Dermis microvascular lymphatic vessel endothelial cell (primary cell): ENCODE results near the gene MYL3. TPM values are rescaled to one million over a fixed set of nuclear protein-coding genes. Genes with fewer than 3 reads are reported as not detected.

Experiments used
- DNase-seq, 2 donors: peaks; one replicate each; pipeline versions ENCODE4 v3.0.0 to v3.0.0-alpha.2; 2010; ENCODE audit warnings: low read depth in 2 of 2
- total RNA-seq: library from RNA; depleted of rRNA; stranded (reverse); fragments of >200 nt; gene quantifications from 2 replicates; pipeline ENCODE4 v1.2.1, GENCODE V29; 2014

MYL3 gene
- total RNA-seq, 1 donor from 2014 or later, result not detected

- no peak for DNase-seq
Measured at GRCh38 chr3:46851364-46852333, 11.6 kb downstream of the MYL3 start.

DNA sequence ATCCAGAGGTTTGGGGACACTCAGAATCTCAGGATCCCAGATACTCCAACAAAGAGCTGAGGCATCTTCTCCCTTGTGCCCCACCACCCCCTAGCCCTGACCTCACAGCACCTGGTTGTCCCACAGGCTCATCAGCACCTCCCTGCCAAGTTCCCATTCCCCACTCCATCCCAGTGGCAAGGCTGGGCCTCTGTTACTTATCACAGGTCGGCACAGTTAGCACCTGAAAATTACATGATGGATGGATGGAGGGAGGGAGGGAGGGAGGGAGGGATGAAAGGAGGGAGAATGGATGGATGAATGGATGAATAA, 12.8 kb downstream of the MYL3 start:
- no peak for DNase-seq

DNA sequence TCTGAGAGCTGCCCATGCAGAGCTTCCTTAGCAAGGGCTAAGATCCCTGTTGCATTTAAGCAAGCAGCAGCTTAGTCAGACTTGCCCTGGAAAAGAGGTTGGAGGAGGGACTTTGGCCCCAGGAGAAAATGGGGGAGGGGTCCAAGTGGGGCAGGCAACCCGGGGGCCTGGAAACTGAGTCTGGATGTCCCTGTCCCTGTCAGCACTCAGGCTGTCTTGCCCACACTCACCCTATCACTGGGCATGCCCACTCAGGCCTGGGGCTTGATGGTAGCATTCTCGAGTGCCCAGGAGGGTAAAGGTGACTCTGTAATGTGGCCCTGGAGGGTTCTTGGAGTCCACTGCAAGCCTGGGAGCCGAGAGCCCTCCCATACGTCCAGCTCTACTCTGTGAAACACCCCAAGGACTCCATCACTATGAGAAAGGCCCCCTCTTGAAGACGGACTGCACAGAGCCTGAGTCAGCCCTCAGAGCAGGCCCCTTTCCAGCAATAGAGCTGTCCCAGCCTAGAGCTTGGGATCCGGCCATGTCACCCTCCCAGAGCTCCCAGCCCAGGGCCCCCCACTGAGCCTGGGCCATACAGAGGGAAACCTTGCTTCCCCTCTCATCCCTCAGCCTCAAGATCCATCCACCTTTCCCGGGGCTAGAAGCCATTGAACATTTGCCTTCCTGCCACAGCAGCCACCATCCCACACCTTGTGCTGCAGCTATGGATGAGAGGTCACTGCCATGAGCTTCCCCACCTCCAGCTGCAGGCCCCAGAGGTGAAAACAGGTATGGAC, 13.4 kb downstream of the MYL3 start:
- DNase-seq, result no peak

- DNase-seq, result no peak
Measured at GRCh38 chr3:46849045-46849631, 14.1 kb downstream of the MYL3 start.

- DNase-seq, result peak in 1 of 2 donors; percentile 66
Measured at GRCh38 chr3:46848271-46849044, 14.8 kb downstream of the MYL3 start.

- DNase-seq, result no peak
Measured at GRCh38 chr3:46847744-46848143, 15.5 kb downstream of the MYL3 start.

- no peak for DNase-seq
Measured at GRCh38 chr3:46846624-46847542, 16.4 kb downstream of the MYL3 start.

DNA sequence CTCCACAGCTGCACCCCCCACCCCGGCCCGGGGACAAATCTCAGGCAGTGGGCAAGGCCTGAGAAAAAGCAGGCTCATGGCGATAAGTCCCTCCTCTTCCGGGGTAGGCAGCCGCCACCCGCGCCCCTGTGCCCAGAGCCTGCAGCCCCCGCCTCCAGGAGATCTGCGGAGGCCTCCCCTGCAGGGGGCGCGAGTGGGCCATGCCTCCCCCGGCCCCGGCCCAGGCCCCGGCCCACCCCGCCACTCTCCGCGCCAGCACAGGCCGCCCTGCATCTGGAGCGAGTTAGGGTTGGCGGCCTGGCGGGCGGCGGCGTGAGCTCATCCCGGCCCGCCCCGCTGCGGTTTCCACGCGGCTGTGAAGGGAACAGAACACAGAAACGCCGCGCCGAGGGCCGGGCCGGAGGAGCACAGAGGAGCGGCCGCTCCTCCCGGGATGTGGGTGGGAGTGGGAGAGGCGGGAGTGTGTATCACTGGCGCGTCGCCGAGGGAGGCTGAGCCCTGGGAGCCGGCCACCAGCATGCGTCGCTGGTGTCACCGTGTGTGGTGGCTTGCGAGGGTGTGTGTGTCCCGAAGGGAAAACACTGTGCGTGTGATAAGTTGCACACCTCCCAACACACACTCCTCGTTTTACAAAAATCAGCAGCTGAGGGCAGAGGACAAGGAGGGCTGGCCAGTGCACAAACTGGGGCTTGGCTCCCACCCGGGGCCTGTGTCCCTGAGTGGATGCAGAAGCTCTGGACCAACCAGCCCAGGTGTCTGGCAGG, 17.2 kb downstream of the MYL3 start:
- peak in 1 of 2 donors; percentile 66 for DNase-seq

DNA sequence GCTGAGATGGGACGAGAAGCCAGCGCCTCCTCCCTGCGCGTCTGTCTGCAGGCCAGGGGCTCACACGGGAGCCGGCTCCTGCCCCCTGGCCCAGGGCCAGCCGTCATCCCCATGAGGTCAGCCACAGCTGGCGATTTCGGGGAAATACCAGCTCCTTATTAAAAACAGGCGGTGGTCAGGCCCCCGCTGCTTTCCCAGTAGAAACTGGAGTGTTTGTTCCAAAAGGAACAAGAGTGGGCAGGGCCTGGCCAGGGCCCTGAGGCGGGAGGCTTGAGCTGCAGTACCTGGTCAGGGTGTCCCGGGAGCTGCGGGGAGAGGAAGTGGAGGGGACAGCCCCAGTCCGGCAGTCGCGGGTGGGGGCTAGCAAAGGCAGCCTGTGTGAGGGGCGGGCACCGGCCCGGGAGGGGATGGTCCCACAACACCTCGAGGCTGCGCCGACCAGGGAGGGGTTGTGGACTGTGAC, 17.8 kb downstream of the MYL3 start:
- DNase-seq, result peak in 1 of 2 donors; percentile 24

DNA sequence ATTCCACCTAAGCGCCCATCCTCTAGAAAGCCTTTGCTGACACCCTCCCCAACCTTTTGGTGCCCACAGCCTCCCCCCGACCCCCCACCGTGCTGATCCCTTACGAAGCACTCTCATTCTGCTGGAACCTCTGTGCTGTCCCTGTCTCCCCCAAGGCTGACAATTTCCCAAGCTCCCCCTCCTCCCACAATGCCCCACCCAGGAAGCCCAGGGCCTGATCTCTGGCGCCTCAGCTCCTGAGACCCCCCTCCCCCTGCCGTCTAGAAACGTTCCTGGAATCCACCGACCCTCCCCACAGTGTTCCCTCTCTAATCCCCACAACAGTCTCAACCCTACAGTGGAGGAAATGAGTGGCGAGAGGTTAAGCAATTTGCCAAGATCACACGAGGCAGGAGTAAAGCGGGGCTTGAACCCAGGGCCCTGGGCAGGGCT, 18.3 kb downstream of the MYL3 start:
- no peak for DNase-seq

DNA sequence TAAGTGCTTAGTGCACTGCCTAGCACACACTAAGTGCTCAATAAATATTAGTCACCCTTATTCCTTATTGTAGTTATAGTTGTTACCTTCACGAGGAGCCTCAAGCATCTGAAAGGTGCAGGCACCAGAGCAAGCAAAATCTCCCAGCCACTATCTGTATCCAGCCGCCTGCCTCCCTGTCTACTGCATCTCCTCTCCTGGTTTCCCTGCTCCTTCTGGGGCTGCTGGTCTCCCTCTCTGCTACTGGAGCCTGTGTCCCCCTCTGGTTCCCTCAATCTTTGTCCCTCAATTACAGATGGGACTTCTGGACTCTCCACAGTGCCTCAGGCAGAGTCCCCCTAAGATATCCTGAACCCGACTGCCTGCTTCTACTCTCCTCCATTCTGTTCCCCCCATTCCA, 18.8 kb downstream of the MYL3 start:
- DNase-seq, result no peak

DNA sequence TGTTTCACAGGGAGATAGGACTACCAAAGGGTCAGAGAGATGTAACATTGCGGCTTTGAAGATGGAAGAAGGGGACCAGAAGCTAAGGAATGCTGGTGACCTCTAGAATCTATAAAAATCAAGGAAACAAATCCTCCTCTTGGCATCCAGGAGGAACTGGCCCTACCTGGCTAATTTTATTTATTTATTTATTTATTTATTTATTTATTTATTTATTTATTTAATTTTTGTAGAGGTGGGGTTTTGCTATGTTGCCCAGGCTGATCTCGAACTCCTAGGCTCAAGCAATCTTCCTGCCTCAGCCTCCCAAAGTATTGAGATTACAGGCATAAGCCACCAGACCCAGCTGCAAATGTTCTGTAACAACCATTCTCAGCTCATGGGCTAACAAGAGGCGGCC, 19.7 kb downstream of the MYL3 start:
- no peak for DNase-seq

DNA sequence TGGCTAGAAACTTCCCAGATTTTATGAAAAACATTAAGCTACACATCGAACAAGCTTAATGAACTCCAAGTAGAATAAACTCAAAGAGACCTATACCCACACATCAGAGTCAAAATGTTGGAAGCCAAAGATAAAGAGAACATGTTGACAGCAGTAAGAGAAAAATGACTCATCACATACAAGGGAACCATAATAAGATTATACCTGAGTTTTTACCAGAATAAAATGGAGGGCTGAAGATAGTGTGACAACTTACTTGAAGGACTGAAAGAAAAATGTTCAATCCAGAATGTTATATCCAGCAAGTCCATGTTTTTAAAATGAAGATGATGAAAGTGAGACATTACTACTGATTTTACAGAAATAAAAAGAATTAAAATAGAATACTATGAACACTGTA, 22.8 kb downstream of the MYL3 start:
- no peak for DNase-seq

DNA sequence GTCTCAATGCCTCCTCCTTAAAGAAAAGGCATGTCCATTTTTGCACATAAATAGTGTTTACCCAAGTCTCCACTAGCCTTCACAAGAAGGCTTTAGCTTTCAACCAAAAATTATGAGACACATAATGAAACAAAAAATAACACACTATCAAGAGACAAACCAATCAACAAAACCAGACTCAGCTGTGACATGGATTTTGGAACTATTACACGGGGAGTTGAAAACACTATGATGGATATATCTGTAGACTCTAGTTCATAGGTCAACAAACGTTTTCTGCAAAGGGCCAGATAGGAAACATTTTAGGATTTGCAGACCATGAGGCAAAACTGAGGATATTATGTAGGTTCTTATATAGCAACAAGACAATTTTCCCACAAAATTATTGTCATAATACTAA, 24.9 kb downstream of the MYL3 start:
- no peak for DNase-seq

GRCh38 chr3:46835491-46835890, 27.8 kb downstream of the MYL3 start:
- DNase-seq, result no peak

- no peak for DNase-seq
Measured at GRCh38 chr3:46835054-46835453, 28.2 kb downstream of the MYL3 start.

DNA sequence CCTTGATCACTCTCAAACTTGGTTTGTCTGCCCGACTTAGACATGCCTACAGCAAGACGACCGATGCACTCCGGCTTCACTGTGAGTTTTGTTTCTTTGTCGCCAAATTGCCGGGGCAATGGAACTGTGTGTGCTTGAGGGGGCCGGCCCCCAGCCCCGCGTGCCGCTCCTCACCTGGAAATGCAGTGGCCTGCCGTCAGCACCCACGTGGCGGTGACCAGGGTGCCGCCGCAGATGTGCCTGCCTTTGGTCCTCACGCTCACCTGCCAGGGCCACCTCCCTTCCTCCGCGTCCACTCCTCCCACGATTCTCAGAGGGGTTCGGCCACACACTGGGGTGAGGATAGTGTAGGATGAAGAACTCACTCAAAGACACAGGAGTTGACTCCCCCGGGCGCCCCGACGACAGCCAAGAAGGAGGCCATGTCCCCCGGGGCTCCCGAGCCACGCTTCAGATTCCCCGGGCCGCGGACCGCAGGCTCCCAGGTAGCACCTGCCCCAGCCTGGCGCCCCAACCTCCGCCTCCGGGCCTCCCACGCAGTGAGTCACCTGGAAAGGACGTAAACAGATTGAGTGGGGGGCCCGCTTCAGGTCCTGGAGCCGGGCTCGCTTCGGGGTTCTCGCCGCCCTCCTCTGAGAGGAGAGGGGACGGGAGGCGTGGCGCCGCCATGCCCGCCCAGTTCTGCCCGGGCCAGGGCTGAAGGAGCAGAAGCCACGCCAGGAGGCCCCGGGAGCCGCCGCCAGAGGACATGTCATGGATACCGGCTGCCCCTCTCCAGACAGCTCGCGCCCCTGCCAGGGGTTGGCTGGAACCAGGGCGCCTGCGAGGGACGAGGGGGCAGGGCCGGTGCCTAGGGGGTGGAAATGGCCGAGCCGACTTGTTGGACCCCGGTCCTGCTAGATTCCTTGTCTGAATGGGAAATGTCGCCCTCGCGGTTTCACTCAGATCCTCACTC, 29.6 kb downstream of the MYL3 start:
- no peak for DNase-seq

GRCh38 chr3:46831841-46832240, 31.4 kb downstream of the MYL3 start:
- DNase-seq, result no peak
